BLaER1 (cell line): ENCODE results near the gene NMNAT2.

ENCODE experiments used
- H3K27ac ChIP-seq: shearing (Covaris generic); formaldehyde crosslinking; 2 replicates; pipeline ENCODE4 v1.8.1; 2022
- H3K27me3 ChIP-seq: shearing (Covaris generic); formaldehyde crosslinking; 2 replicates; pipeline ENCODE4 v1.8.1; 2022
- H3K36me3 ChIP-seq: shearing (Covaris generic); formaldehyde crosslinking; 2 replicates; pipeline ENCODE4 v1.8.1; 2022
- H3K4me1 ChIP-seq: shearing (Covaris generic); formaldehyde crosslinking; 2 replicates; pipeline ENCODE4 v1.8.1; 2022
- H3K4me2 ChIP-seq: shearing (Covaris generic); formaldehyde crosslinking; 2 replicates; pipeline ENCODE4 v1.8.1; 2022
- H3K4me3 ChIP-seq: shearing (Covaris generic); formaldehyde crosslinking; 2 replicates; pipeline ENCODE4 v1.8.1; 2022
- H3K9ac ChIP-seq: shearing (Covaris generic); formaldehyde crosslinking; 2 replicates; pipeline ENCODE4 v1.8.1; 2022
- H3K9me3 ChIP-seq: shearing (Covaris generic); formaldehyde crosslinking; 2 replicates; pipeline ENCODE4 v1.8.1; 2022
- H4K20me1 ChIP-seq: shearing (Covaris generic); formaldehyde crosslinking; 2 replicates; pipeline ENCODE4 v1.8.1; 2022
- Cebpa-rat ChIP-seq: shearing (Covaris generic); IDR thresholded peaks from 2 replicates; pipeline ENCODE4 v1.8.1; 2022

NMNAT2 gene

DNA sequence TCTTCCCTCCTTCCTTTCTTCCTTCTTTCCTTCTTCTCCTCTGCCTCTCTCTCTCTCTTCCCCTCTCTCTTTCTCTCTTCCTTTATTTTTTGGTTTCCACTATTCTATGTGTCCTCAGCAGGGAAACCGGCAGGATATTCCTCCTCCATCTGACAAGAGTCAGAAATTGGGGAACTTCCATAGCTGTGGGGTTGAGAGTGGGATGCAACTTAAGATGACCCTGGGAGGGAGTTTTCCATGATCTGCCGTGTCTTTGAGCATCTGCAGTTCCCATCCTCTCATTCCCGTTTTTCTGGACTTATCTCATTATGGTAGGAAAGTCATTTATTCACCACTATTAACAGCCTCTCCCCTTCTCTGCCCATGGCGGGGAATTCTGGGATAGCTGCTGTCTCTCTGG is 98.6 kb downstream of the NMNAT2 start:
- Histone ChIP-seq H3K4me3 (no peak overlapping the region), H3K36me3 (no peaks in the 10 kb centered on the region), H3K27ac (no peak overlapping the region), H3K4me2 (no peak overlapping the region), H4K20me1 (no peaks in the 10 kb centered on the region), H3K9me3 (no peaks in the 10 kb centered on the region), H3K4me1 (no peaks in the 10 kb centered on the region), H3K27me3 (no peaks in the 10 kb centered on the region), H3K9ac (no peak overlapping the region)
- no peak for TF ChIP-seq Cebpa-rat

DNA sequence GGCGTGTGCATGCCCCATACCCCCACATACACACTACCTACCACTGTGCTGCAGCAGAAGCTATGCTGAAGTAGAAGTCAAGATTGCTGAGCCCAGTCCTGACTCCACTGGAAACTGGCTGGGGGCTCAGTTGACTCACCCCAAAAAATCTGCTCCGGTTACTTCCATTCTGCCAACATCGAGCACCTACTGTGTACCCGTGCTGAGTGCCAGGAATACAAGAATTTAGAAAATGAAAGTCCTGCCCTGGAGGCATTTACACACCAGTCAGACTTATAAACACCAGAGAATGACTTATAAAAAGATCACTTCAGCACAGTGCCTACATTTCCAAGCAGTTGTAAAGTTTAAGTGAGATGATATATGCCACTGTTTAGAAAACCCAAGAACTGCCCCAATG is 99.1 kb downstream of the NMNAT2 start:
- no peak overlapping the region for H3K9ac ChIP-seq
- H3K4me3 ChIP-seq: no peak overlapping the region
- H3K9me3 ChIP-seq: no peaks in the 10 kb centered on the region
- no peak overlapping the region for H3K4me2 ChIP-seq
- H3K36me3 ChIP-seq: no peaks in the 10 kb centered on the region
- no peaks in the 10 kb centered on the region for H4K20me1 ChIP-seq
- no peak overlapping the region for H3K27ac ChIP-seq
- H3K27me3 ChIP-seq: no peaks in the 10 kb centered on the region
- no peak for TF ChIP-seq Cebpa-rat
- H3K4me1 ChIP-seq: no peaks in the 10 kb centered on the region

DNA sequence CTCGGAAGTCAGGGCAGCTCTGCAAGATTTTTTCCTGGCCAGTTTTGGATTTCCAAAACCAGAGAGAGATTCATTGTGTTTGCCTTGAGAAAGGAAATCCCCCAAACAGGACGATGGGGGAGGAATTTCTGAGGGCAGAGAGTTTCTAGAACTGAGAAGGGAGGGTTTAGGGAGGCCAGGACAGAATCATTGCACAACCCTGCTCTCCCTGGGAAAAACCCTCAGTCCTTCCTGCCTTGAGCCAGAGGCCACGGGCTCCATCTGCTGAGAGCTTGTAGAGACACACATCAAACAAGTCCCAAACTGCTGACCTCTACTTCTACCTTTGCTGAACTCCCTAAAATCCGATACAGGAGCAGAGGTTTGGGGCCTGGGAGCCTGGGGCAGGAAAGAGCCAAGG is 99.7 kb downstream of the NMNAT2 start:
- Histone ChIP-seq H3K4me2 (no peak overlapping the region), H3K4me1 (no peaks in the 10 kb centered on the region), H3K36me3 (no peaks in the 10 kb centered on the region), H3K27me3 (no peaks in the 10 kb centered on the region), H3K27ac (no peak overlapping the region), H3K9me3 (no peaks in the 10 kb centered on the region), H3K9ac (no peak overlapping the region), H3K4me3 (no peak overlapping the region), H4K20me1 (no peaks in the 10 kb centered on the region)
- TF ChIP-seq Cebpa-rat: no peak

DNA sequence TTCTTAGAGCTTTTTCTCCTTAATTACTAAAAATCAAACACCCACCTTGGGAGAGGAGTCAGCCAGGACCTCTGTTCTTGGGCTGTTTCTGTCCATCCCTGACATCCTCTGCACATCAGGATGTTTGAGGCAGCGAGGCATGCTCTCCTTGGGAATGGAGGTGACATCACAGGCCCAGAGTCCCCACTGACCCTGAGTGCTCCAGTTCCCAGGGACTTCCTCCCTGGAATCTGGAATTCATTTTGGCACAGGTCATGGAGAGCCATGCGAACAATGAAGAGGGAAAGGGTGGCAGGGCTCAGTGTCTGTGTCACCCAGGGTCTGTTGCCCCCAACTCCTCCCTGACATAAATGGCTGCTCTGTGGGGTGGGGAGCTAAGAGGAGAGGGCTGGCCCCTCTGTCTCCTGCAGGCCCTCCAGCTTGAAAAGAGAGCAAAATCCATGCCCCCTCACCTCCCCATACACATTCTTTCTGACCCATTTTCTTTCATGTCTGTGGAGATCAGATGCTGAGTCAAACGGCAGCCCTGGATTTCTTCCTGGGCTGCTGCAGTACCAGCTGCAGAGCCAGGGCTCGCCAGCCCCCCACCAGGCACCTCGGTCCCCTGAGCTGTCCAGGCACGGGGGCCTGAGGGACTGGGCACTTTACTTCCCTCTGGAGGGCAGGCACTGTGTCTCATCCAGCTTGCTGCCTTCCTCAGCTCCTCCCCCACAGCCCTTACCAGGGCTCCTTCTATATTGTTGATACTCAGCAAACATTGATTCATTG is 102.0 kb downstream of the NMNAT2 start:
- no peaks in the 10 kb centered on the region for H3K36me3 ChIP-seq

DNA sequence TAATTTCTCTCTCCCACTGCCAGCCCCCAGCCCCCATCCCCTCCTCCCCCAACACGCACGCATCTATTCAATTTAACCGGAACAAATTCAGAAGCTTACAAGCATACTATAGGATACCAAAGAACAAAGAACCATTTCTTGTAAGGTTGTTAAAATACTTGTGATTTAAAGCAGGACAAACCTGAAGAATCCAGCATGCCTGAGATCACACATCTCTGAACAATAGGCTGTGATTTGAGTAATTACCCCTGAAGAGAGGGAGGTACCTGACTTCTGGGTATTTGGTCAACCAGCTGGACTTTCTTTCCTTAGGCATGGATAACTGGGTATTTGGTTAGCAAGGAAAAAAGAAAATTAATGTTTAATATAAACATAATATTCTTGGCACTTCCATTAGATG is 105.1 kb downstream of the NMNAT2 start:
- Histone ChIP-seq H3K27me3 (no peaks in the 10 kb centered on the region), H3K4me3 (no peak overlapping the region), H3K4me2 (no peak overlapping the region), H3K4me1 (no peaks in the 10 kb centered on the region), H3K9ac (no peak overlapping the region), H3K9me3 (no peaks in the 10 kb centered on the region), H3K36me3 (no peaks in the 10 kb centered on the region), H4K20me1 (no peaks in the 10 kb centered on the region), H3K27ac (no peak overlapping the region)
- no peak for TF ChIP-seq Cebpa-rat

More for the DNA sequence above, 102.0 kb downstream of the NMNAT2 start:
- Histone ChIP-seq H3K9me3 (no peaks in the 10 kb centered on the region), H3K27me3 (no peaks in the 10 kb centered on the region), H3K4me1 (no peaks in the 10 kb centered on the region), H3K4me3 (no peak overlapping the region), H3K4me2 (no peak overlapping the region), H4K20me1 (no peaks in the 10 kb centered on the region), H3K9ac (no peak overlapping the region), H3K27ac (no peak overlapping the region)
- TF ChIP-seq Cebpa-rat: no peak

DNA sequence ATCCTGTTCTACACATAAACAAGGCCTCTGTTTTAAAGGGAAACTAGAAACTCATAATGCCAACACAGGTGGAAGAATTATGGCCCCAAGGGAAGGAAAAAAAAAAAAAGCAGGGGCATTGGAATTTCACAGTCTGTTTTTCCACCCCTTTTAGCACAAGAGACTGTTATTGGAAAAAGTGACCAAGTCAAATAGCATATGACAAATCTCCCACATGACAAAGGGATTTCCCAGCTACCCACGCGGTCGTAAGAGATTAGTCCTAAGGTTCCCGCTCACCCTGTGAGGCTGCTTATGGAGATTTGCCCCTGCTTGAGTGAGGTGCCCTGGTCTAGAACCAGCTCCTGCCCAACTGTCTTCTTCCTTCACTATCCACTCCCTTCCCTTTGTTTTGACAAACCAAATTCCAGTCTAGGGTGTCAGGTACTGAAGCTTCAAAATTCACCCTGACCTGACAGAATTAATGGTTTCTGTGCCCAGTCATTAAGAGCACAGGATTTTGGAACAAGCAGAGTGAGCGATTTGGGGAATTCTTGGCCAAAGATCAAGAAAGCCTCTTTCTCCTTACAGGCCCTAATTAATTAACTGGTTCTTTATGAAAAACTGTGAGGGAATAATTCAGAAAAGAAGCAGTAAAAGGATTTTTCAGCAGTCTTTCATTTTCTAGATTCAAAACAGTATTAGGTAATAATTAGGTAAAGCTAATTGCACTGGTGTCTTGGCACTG is 107.3 kb downstream of the NMNAT2 start:
- no peak for TF ChIP-seq Cebpa-rat
- H3K4me1 ChIP-seq: peaks cover 14% of the 10 kb centered on the region
- H3K27me3 ChIP-seq: no peaks in the 10 kb centered on the region
- H3K9me3 ChIP-seq: no peaks in the 10 kb centered on the region
- no peaks in the 10 kb centered on the region for H3K36me3 ChIP-seq
- H3K27ac ChIP-seq: no peak overlapping the region
- H3K4me3 ChIP-seq: no peak overlapping the region
- H3K9ac ChIP-seq: no peak overlapping the region
- no peak overlapping the region for H3K4me2 ChIP-seq
- H4K20me1 ChIP-seq: no peaks in the 10 kb centered on the region

DNA sequence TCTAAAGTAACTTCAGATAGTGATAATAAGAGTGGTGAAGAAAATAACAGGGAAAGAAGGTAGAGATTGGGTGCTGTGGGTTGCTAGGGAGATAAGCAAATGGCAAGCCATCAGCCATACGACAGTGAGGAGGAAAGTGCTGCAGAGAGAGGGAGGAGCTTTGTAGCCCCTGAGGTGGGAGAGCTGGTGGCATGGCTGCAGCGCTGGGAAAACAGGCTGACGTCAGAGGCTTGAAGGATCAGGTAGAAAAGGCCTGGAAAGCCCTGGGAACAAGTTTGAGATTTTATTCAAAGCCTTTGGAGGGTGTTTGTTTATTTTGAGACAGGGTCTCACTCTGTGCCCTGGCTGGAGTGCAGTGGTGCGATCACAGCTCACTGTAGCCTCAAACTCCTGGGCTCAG is 109.5 kb downstream of the NMNAT2 start:
- peaks cover 29% of the 10 kb centered on the region for H3K4me1 ChIP-seq

DNA sequence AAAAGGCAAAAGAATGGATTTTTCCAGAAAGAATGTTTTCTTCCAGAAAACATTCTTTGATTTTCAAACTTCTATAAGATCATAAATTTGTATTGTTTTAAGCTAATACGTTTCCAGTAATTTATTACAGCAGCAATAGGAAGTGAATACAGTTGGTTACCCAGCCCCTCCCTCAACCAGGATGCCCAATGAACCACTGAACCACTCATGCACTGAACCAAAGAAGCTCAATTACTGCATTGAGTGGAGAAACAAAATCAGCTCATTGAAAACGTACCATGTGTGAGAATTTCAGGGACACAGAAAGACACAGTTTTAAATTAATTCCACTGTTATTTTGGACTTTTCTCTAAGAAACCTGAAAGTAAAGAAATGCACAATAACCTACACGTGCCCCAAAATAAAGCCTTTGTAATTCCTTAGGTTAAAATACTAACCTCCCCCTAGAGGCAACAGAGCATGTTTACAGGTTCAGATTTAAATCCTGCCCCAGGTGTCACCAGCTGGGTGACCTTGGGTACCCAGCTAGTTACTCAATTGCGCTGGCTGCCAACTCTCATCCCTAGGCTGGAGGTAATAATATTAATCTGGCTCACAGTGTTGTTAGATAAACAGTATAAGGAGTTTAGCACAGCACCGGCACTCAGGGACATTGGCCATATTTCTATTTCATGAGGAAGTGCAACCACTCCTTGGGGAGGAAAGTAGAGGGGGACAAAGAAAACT is 111.7 kb downstream of the NMNAT2 start:
- no peaks in the 10 kb centered on the region for H3K9me3 ChIP-seq
- no peak overlapping the region for H3K27ac ChIP-seq
- H4K20me1 ChIP-seq: no peaks in the 10 kb centered on the region
- peaks cover 33% of the 10 kb centered on the region for H3K4me1 ChIP-seq
- TF ChIP-seq Cebpa-rat: no peak
- H3K4me3 ChIP-seq: no peak overlapping the region
- H3K36me3 ChIP-seq: no peaks in the 10 kb centered on the region
- H3K9ac ChIP-seq: no peak overlapping the region
- H3K4me2 ChIP-seq: peak overlapping the region; percentile 43
- H3K27me3 ChIP-seq: no peaks in the 10 kb centered on the region

More for the DNA sequence above, 109.5 kb downstream of the NMNAT2 start:
- no peak overlapping the region for H3K4me2 ChIP-seq
- H4K20me1 ChIP-seq: no peaks in the 10 kb centered on the region
- no peak overlapping the region for H3K4me3 ChIP-seq
- no peaks in the 10 kb centered on the region for H3K9me3 ChIP-seq
- no peak overlapping the region for H3K9ac ChIP-seq
- no peaks in the 10 kb centered on the region for H3K36me3 ChIP-seq
- no peaks in the 10 kb centered on the region for H3K27me3 ChIP-seq
- no peak overlapping the region for H3K27ac ChIP-seq
- TF ChIP-seq Cebpa-rat: no peak

DNA sequence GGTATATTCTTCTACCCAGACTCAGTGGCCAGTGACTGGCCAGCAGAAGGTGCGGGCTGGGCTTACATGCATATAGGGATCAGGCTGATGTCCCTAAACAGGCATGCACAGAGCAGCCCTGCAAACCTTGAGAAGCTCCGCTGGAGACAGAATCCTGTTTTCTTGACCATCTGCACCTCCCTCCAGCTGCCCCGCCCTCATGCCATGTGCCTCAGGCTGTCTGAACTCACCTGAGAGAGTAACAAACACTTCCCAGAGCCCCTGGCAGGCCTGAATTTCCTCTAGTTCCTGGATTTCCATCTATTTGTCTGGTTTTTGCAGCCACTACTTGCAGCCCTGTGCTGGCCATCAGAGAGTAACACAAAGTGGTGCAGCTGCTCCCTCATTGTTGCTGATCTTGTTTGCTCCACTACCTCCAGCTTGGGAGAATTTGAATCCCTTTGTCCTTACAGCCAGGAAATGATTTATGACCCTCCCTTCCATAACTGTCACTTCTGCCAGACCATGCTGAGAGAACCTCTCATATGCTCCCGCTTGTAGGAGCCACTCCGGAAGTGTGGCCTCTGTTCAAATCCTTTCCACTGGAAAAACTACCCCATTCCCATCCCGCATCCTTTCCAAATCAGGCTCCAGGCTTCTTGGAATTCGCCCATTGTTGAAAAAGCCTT is 113.6 kb downstream of the NMNAT2 start:
- H3K27me3 ChIP-seq: no peaks in the 10 kb centered on the region
- H3K9ac ChIP-seq: no peak overlapping the region
- H3K4me1 ChIP-seq: peaks cover 33% of the 10 kb centered on the region
- H3K36me3 ChIP-seq: no peaks in the 10 kb centered on the region
- H3K4me3 ChIP-seq: no peak overlapping the region
- peak overlapping the region; percentile 26 for H3K4me2 ChIP-seq
- no peaks in the 10 kb centered on the region for H3K9me3 ChIP-seq
- TF ChIP-seq Cebpa-rat: no peak
- no peaks in the 10 kb centered on the region for H4K20me1 ChIP-seq
- no peak overlapping the region for H3K27ac ChIP-seq
